Heart left ventricle (tissue), 13 donors: ENCODE data around the gene ANXA6.

Experiments used
- CTCF ChIP-seq, 12 donors: fragments of 200-600 bp; sonication (generic) in 4 of 12; IDR thresholded peaks; one replicate each; pipeline versions ENCODE4 v1.5.0 to v1.8.0; 2018 to 2022; ENCODE audit warnings: antibody characterized with exemption in 12 of 12, mild to moderate bottlenecking in 5 of 12
- POLR2A ChIP-seq, 2 donors: fragments of 450-650 bp; IDR thresholded peaks; one replicate each; pipeline ENCODE4 v1.6.1; 2017; ENCODE audit warnings: antibody characterized with exemption in 2 of 2, mild to moderate bottlenecking in 2 of 2, moderate library complexity in 2 of 2
- donor health status: ischemic (EF 13 %, LVEDD 7.1; RV severe dilation, severe dysfunction).
- donor health status: DM: no; HTN: yes; CAD: no.
- donor health status: DM: no; HTN: no; CAD: no.
- donor health status: ischemic (EF 25% LVEDD 6.9; RV normal size, moderate dysfunction).
- donor health status: ischemic (EF 25% LVEDD 5.7; RV mildly dilated, moderate dysfunction).
- donor health status: ischemic (EF 35%, LVEDD 5.7; RV mildly dilated, moderate dysfunction).
- donor health status: nonischemic (EF 11% LVEDD 7.7; RV severe dilation, severe dysfunction).
- donor health status: DM: yes; HTN: yes; CAD: no.
- donor health status: PGD.
- donor health status: ischemic (EF 29% LVEDD 5.4; RV normal size, mild dysfunction).
- donor health status: nonischemic (EF 23%, LVEDD 6.1; RV moderate dilation, normal function).

DNA sequence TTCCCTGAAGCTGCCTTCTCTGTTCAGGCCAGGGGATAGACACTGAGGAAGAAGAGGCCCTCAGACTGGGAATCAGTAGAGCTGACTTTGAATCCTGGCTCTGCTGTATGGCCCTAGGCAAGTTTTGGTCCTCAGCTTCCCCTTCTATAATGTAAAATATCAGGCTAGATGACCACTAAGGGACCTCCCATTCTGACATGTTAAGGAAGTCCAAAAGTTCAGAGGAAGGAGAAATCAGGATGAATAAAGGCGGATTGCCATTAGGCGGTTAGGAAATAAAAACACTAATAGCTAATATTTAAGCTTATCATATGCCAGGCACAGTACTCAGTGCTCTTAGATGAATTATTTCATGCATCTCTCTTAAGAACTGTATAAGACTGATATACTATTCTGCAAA lies 67.9 kb downstream of the ANXA6 start:
- no peak for TF ChIP-seq POLR2A (IDR thresholded peaks at IDR 0.05)
- no peak for TF ChIP-seq CTCF (IDR thresholded peaks at IDR 0.05)
